ENCODE data around the gene CHRND.
"Not testable (repeated sequence)": the region's sequence is repeated elsewhere in the genome, so short reads cannot be mapped to it uniquely, and the experiment has no call there.

CHRND gene

GRCh38 chr2:232556426-232556825 is 30.5 kb downstream of the CHRND start:
- Histone ChIP-seq H3K36me3 (ENCODE audit: insufficient read depth, low read depth, low read length) (peaks cover 70% of the 10 kb centered on the region), H3K27me3 (ENCODE audit: insufficient read depth, low read length) (no peaks in the 10 kb centered on the region), H3K4me3 (ENCODE audit: low read length) (no peak overlapping the region)

GRCh38 chr2:232562515-232563151 is 36.7 kb downstream of the CHRND start:
- no peaks in the 10 kb centered on the region for H3K9me3 ChIP-seq (ENCODE audit: insufficient read depth, low read depth, low read length)
- no peaks in the 10 kb centered on the region for H3K4me1 ChIP-seq (ENCODE audit: insufficient read depth, low read length)
- no peak overlapping the region for H3K9ac ChIP-seq (ENCODE audit: low read depth, low read length)
- H3K4me3 ChIP-seq (ENCODE audit: low read length), result no peak overlapping the region
- H3K27me3 ChIP-seq (ENCODE audit: insufficient read depth, low read length), result no peaks in the 10 kb centered on the region
- peaks cover 87% of the 10 kb centered on the region for H3K36me3 ChIP-seq (ENCODE audit: insufficient read depth, low read depth, low read length)
- no peak overlapping the region for H3K27ac ChIP-seq (ENCODE audit: low read length)

More at GRCh38 chr2:232556426-232556825, 30.5 kb downstream of the CHRND start:
- H3K9ac ChIP-seq (ENCODE audit: low read depth, low read length), result no peak overlapping the region
- peaks cover 5% of the 10 kb centered on the region for H3K4me1 ChIP-seq (ENCODE audit: insufficient read depth, low read length)
- H3K27ac ChIP-seq (ENCODE audit: low read length), result no peak overlapping the region
- H3K9me3 ChIP-seq (ENCODE audit: insufficient read depth, low read depth, low read length), result no peaks in the 10 kb centered on the region

- Histone ChIP-seq H3K4me1 (ENCODE audit: insufficient read depth, low read length) (no peaks in the 10 kb centered on the region), H3K4me3 (ENCODE audit: low read length) (no peak overlapping the region), H3K9ac (ENCODE audit: low read depth, low read length) (no peak overlapping the region), H3K27me3 (ENCODE audit: insufficient read depth, low read length) (no peaks in the 10 kb centered on the region), H3K27ac (ENCODE audit: low read length) (no peak overlapping the region), H3K9me3 (ENCODE audit: insufficient read depth, low read depth, low read length) (no peaks in the 10 kb centered on the region), H3K36me3 (ENCODE audit: insufficient read depth, low read depth, low read length) (peaks cover 89% of the 10 kb centered on the region)
Measured at GRCh38 chr2:232563580-232563979, 37.6 kb downstream of the CHRND start.

- Histone ChIP-seq H3K9ac (ENCODE audit: low read depth, low read length) (no peak overlapping the region), H3K36me3 (ENCODE audit: insufficient read depth, low read depth, low read length) (peaks cover 90% of the 10 kb centered on the region), H3K9me3 (ENCODE audit: insufficient read depth, low read depth, low read length) (no peaks in the 10 kb centered on the region), H3K4me3 (ENCODE audit: low read length) (no peak overlapping the region), H3K27me3 (ENCODE audit: insufficient read depth, low read length) (no peaks in the 10 kb centered on the region), H3K27ac (ENCODE audit: low read length) (no peak overlapping the region), H3K4me1 (ENCODE audit: insufficient read depth, low read length) (no peaks in the 10 kb centered on the region)
Measured at GRCh38 chr2:232567721-232568120, 41.8 kb downstream of the CHRND start.

- Histone ChIP-seq H3K36me3 (ENCODE audit: insufficient read depth, low read depth, low read length) (peaks cover 91% of the 10 kb centered on the region), H3K9me3 (ENCODE audit: insufficient read depth, low read depth, low read length) (no peaks in the 10 kb centered on the region), H3K4me3 (ENCODE audit: low read length) (no peak overlapping the region), H3K27me3 (ENCODE audit: insufficient read depth, low read length) (no peaks in the 10 kb centered on the region), H3K4me1 (ENCODE audit: insufficient read depth, low read length) (no peaks in the 10 kb centered on the region), H3K27ac (ENCODE audit: low read length) (no peak overlapping the region), H3K9ac (ENCODE audit: low read depth, low read length) (no peak overlapping the region)
Measured at GRCh38 chr2:232568161-232568560, 42.2 kb downstream of the CHRND start.

DNA sequence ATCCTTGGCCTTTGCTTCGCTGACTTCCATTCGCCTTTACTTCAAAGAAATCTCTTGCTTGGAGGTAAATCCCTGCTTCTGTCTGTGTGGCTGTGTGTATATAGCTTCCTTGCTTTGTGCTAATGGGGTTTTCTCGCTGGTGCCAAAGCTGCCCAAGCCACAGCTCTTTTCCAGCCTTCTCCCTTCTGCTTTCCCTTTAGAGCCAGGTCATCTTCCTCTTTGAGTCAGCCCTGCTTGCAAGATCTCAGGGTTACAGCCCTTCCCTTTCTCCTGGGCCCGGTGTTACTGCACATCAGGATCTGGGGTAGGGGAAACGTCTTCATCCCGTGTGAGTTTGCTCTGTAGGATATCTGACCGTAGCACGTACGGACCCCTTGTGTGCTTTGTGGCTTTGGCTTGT is 43.6 kb downstream of the CHRND start:
- Histone ChIP-seq H3K4me3 (ENCODE audit: low read length) (no peak overlapping the region), H3K27me3 (ENCODE audit: insufficient read depth, low read length) (no peaks in the 10 kb centered on the region), H3K4me1 (ENCODE audit: insufficient read depth, low read length) (no peaks in the 10 kb centered on the region), H3K27ac (ENCODE audit: low read length) (no peak overlapping the region), H3K9me3 (ENCODE audit: insufficient read depth, low read depth, low read length) (no peaks in the 10 kb centered on the region), H3K9ac (ENCODE audit: low read depth, low read length) (no peak overlapping the region), H3K36me3 (ENCODE audit: insufficient read depth, low read depth, low read length) (peaks cover 94% of the 10 kb centered on the region)

DNA sequence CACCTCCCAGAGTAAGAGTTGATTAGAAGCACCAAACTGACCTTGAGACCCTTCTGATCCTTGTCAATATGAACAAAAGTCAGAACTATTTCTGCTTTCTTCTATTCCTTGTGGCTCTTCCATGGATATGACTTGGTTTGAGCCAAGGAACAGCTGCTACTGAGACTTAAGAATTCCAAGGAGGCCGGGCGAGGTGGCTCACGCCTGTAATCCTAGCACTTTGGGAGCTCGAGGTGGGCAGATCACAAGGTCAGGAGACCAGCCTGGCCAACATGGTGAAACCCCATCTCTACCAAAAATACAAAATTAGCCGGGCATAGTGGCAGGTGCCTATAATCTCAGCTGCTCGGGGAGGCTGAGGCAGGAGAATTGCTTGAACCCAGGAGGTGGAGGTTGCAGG is 44.5 kb downstream of the CHRND start:
- peaks cover 95% of the 10 kb centered on the region for H3K36me3 ChIP-seq (ENCODE audit: insufficient read depth, low read depth, low read length)
- not testable (repeated sequence) for H3K4me3 ChIP-seq (ENCODE audit: low read length); H3K27ac ChIP-seq (ENCODE audit: low read length); H3K4me1 ChIP-seq (ENCODE audit: insufficient read depth, low read length); H3K27me3 ChIP-seq (ENCODE audit: insufficient read depth, low read length); H3K9me3 ChIP-seq (ENCODE audit: insufficient read depth, low read depth, low read length); H3K9ac ChIP-seq (ENCODE audit: low read depth, low read length)

- Histone ChIP-seq H3K9ac (ENCODE audit: low read depth, low read length) (no peak overlapping the region), H3K4me1 (ENCODE audit: insufficient read depth, low read length) (no peaks in the 10 kb centered on the region), H3K36me3 (ENCODE audit: insufficient read depth, low read depth, low read length) (peaks cover 90% of the 10 kb centered on the region), H3K9me3 (ENCODE audit: insufficient read depth, low read depth, low read length) (no peaks in the 10 kb centered on the region), H3K4me3 (ENCODE audit: low read length) (no peak overlapping the region), H3K27ac (ENCODE audit: low read length) (no peak overlapping the region), H3K27me3 (ENCODE audit: insufficient read depth, low read length) (no peaks in the 10 kb centered on the region)
Measured at GRCh38 chr2:232571026-232571474, 45.1 kb downstream of the CHRND start.

- Histone ChIP-seq H3K4me3 (ENCODE audit: low read length) (no peak overlapping the region), H3K27me3 (ENCODE audit: insufficient read depth, low read length) (no peaks in the 10 kb centered on the region), H3K36me3 (ENCODE audit: insufficient read depth, low read depth, low read length) (peaks cover 83% of the 10 kb centered on the region), H3K4me1 (ENCODE audit: insufficient read depth, low read length) (no peaks in the 10 kb centered on the region), H3K9ac (ENCODE audit: low read depth, low read length) (no peak overlapping the region), H3K9me3 (ENCODE audit: insufficient read depth, low read depth, low read length) (no peaks in the 10 kb centered on the region), H3K27ac (ENCODE audit: low read length) (no peak overlapping the region)
Measured at GRCh38 chr2:232573042-232573441, 47.1 kb downstream of the CHRND start.

DNA sequence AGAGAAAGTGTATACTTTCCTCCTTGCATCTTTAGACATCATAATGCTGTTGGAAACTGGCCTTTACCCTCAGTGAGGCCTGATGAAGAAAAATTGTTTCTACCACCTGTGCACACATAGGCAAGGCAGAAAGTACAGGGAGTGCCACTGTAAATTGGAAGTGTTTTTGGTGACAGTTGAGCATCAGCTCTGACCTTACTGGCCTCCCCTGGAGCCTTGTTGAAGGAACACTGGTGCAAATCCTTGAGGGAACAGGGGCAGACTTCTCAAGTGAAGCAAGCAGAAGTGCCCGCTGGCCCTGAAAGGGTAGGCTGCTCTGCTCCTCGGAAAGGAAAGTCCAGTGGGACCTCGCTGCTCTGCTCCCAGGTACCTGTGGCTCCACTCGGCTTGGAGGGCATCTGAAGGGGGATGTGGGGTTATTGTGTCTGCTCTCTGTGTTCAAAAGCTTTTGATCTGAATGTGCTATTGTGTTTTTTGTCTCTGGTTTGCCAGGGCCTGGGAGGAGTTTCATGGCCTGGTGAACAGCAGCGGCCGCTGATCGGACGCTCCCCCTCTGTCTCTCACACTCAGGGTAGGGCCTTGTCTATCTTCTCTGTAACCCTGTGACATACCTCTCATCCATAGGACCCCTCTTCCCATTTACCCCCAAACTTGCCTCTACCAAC is 47.9 kb downstream of the CHRND start:
- H3K27me3 ChIP-seq (ENCODE audit: insufficient read depth, low read length), result no peaks in the 10 kb centered on the region
- no peaks in the 10 kb centered on the region for H3K9me3 ChIP-seq (ENCODE audit: insufficient read depth, low read depth, low read length)
- H3K9ac ChIP-seq (ENCODE audit: low read depth, low read length), result no peak overlapping the region
- H3K4me1 ChIP-seq (ENCODE audit: insufficient read depth, low read length), result no peaks in the 10 kb centered on the region
- H3K4me3 ChIP-seq (ENCODE audit: low read length), result no peak overlapping the region
- no peak overlapping the region for H3K27ac ChIP-seq (ENCODE audit: low read length)
- peaks cover 78% of the 10 kb centered on the region for H3K36me3 ChIP-seq (ENCODE audit: insufficient read depth, low read depth, low read length)

GRCh38 chr2:232574674-232575403 is 48.9 kb downstream of the CHRND start:
- Histone ChIP-seq H3K9ac (ENCODE audit: low read depth, low read length) (no peak overlapping the region), H3K9me3 (ENCODE audit: insufficient read depth, low read depth, low read length) (no peaks in the 10 kb centered on the region), H3K4me1 (ENCODE audit: insufficient read depth, low read length) (no peaks in the 10 kb centered on the region), H3K27ac (ENCODE audit: low read length) (no peak overlapping the region), H3K27me3 (ENCODE audit: insufficient read depth, low read length) (no peaks in the 10 kb centered on the region), H3K4me3 (ENCODE audit: low read length) (no peak overlapping the region), H3K36me3 (ENCODE audit: insufficient read depth, low read depth, low read length) (peaks cover 69% of the 10 kb centered on the region)

DNA sequence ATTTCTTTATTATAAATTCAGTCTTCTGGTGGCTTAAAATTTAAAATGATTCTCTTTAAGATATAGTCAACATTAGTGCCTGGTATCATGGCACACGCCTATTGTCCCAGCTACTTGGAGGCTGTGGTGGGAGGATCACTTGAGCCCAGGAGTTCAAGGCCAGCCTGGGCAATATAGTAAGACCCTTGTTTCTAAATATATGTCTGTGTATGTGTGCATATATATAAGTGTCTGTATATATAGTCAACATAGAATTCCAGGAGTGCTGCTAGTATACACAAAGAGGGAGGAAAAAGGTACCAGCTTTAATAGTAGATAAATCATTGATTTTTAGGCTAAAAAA is 49.4 kb downstream of the CHRND start:
- H3K9ac ChIP-seq (ENCODE audit: low read depth, low read length), result no peak overlapping the region
- peaks cover 65% of the 10 kb centered on the region for H3K36me3 ChIP-seq (ENCODE audit: insufficient read depth, low read depth, low read length)
- H3K4me1 ChIP-seq (ENCODE audit: insufficient read depth, low read length), result no peaks in the 10 kb centered on the region
- H3K27me3 ChIP-seq (ENCODE audit: insufficient read depth, low read length), result no peaks in the 10 kb centered on the region
- no peak overlapping the region for H3K4me3 ChIP-seq (ENCODE audit: low read length)
- H3K9me3 ChIP-seq (ENCODE audit: insufficient read depth, low read depth, low read length), result no peaks in the 10 kb centered on the region
- no peak overlapping the region for H3K27ac ChIP-seq (ENCODE audit: low read length)

Measured in iPS-20b (cell line).